GM19240 (cell line): ENCODE data around the gene RNF169.
"Not testable (repeated sequence)": the region's sequence is repeated elsewhere in the genome, so short reads cannot be mapped to it uniquely, and the experiment has no call there.

Experiments
- DNase-seq: peaks from one replicate; pipeline ENCODE4 v3.0.0; 2011; ENCODE audit warnings: low spot score; ENCODE audit not compliant: insufficient read length

Gene RNF169

DNA sequence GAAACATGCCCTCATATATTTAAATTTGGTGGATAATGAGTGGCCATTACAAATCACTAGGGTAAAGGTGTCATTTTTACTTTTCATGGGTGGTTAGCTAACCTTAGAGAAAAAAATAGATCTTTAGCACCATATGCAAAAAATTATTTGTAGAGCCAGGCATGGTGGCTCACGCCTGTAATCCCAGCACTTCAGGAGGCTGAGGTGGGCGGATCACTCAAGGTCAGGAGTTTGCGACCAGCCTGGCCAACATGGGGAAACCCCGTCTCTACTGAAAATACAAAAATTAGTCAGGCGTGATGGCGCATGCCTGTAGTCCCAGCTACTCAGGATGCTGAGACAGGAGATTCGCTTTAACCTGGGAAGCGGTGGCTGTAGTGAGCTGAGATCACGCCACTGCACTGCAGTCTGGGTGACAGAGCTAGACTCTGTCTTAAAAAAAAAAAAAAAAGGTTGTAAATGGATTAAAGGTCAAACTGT lies 19.6 kb downstream of the RNF169 start:
- DNase-seq = not testable (repeated sequence)

DNA sequence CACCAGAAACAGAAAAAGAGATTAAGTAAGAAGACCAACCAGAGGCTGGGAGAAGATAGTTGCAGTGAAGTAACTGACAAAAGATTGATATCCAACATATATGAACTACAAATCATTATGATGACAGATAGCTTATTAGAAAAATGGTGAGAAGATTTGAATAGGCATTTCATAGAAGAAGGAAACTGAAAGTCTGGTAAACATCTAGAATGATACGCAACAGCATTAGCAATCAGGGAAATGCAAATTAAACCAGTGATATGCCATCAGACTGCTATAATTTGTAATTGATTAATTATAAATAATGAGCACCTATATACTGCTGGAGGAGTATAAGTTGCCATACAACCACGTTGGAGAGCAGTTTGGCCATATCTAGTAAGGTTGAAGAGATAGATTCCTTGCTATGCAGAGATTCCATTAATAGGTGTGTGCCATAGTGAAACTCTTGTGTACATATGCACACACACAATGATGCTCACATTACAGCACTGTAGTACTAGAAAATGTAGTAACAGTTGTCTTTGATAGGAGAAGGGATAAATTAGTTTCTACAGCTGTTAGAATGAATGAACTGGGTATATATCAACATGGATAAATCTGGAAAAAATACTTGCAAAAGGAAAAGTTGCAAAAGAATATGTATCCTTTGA lies 20.5 kb downstream of the RNF169 start:
- DNase-seq = no peak

- DNase-seq = no peak
Observed at GRCh38 chr11:74770456-74770855, 21.8 kb downstream of the RNF169 start.

DNA sequence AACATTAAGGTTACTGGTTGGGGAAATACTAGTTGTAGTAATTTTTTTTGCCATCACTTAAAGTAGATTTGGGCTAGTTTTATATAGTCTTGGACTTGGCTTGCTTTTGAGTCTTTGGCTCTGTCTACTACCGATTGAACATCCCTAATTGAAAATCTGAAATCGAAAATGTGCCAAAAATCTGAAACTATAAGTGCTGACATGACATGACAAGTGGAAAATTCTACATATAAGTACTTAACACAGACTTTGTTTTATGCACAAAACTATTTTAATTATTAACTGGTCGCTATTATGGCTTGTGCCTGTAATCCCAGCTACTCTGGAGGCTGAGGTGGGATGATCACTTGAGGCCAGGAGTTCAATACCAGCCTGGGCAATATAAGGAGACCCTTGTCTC lies 22.5 kb downstream of the RNF169 start:
- no peak for DNase-seq

DNA sequence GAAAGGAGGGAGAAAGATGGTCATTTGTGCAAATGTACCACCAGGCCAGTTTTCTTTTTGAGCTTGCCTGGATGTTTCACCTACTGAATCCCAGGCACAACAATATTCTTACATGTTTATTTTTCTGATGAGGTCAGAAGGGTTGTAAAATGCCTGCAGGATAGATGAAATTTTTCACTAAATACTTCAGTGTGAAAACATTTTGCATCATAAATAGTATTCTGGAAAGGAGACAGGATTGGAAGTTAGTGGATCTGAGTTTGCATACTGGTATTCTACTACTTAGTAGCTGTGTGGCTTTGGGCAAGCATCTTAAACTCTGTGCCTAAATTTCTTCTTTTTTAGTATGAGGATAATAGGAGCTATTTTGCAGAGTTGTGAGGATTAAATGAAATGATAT lies 24.8 kb downstream of the RNF169 start:
- DNase-seq = no peak

DNA sequence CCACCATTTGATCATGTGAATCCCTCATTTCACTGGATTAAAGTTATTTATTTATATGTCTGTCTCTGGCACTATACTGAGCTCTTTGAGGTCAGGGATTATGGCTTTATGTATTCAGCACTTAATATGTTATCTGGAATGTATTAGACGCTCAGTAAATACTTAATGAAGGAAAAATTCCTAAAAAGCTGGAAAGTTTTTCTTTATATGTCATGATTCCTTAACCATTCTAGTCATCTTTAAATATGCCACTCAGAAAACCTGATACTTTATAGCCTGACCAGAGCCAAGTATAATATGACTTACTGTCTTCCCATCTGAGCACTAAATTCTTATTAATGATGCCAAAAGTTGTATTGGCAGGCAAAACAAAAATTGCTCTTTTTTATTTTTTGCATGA lies 27.1 kb downstream of the RNF169 start:
- DNase-seq = no peak

DNA sequence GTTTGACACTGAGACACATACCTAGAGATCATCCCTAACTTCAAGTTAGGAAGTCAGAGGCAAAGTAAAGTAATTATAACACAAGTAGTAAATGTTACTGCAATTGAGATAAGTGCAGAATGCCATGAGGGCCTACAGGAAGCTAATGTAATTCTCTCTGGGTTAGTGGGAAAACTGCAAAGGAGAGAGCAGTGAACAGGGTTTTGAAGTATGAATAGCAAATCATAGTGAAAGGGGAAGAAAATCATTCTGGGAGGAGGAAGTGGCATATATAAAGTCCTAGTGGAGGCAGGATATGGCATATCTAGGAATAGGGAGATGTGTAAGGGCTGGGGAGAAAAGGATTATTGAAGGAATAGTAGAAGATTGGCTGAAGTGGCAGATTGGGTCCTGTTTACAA lies 27.9 kb downstream of the RNF169 start:
- DNase-seq = no peak

GRCh38 chr11:74777038-74777437 lies 28.4 kb downstream of the RNF169 start:
- DNase-seq = no peak

GRCh38 chr11:74777877-74778276 lies 29.2 kb downstream of the RNF169 start:
- DNase-seq = no peak

- DNase-seq = no peak
Observed at GRCh38 chr11:74778581-74778980, 29.9 kb downstream of the RNF169 start.

DNA sequence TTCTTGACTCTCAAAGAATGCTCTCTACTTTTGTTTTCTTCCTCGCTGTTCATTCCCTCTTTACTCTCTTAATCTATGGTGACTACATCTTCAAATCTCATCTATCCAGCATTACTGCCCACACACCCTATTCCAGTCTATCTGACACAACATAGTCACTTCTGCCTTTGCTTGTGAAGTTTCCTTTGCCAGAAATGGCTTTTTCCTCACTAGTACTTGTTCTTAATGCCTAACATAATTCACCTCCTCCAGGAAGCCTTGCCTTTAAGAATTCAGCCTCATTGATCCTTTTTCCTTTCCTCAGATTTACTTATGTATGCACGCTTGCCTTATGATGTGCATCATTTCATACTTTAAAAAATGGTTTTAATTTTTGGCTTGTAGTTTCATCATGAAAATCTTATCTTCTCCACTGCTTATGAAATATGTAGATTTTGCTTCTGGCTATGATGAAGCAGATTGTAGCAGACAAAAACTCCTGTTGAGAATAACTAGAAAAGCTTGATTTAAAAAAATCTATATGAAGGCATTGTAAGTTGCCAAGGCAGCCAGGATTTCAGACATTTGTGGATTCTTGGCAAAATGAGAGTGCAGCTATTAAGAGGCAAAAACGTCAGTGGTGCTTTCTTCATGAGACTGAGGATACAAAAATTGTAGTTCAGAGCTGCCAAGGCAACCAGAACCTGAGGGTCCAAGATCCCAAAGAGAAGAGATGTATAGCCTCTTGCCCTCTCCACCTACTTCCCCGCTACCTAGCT lies 31.8 kb downstream of the RNF169 start:
- DNase-seq = no peak

DNA sequence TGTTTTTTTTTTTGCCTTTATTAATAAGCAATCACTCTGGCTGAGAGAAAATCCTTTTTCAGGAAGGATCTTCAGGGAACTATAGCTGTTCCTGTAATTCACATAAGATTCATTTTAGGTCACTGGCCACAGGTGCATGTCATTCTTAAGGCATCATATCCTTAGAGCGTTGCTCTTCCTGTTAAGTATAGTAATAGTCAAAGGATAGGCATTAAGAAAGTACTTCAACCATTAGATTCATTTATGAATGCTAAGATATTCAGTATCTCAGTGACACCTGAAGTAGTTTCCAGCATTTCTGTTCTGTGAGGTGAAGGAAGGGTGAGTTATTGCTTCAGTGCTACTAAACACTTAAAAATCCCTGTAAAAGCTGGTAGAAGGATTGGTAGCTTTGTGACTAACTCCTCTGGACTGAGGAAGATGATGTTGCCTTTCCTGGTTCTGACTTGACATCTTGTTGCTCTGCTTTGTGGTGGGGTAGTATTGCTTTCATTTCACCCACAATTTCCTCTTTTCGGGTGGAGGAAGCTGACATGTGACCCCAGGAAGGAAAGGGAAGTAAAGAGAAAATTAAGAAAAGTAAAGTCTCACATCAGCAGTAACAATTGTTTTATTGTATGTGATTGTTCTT lies 34.7 kb downstream of the RNF169 start:
- peak; percentile 48 for DNase-seq

- DNase-seq = no peak
Observed at GRCh38 chr11:74784234-74784633, 35.6 kb downstream of the RNF169 start.

DNA sequence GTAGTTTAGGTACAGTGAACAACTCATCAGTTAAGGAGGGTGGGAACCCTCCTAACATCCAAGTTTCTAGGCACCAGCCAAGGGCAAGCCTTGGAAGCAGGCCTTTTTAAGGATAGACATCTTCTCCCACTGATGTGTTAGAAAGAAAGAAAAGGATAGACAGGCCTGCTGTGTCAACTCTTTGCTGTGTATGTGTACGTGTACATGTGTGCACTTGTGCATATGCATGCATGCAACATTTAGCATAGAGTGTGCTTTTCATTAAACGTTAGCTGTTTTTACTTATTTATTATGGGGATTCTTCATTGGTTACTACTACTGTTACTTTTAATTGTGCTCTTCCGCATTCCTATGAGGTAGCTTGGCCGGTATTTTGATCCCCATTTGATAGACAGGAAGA lies 36.1 kb downstream of the RNF169 start:
- no peak for DNase-seq

DNA sequence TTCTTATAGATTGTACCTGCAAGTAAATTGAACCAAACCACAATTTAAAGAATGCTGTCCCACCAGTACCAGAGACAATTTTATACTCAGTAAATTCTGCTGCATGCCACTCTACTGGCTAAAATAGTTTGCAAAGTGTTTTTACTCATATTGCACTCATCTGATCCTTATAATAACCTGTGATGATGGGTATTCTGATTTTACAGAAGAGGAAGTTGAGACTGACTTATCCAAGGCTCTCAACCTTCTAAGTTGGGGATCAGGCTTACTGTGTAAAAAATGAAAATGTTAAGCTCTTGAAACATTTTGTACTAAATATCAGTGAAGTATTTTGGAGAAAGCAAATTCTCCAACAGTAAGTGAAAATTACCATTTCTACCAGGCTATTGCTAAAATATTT lies 37.9 kb downstream of the RNF169 start:
- no peak for DNase-seq

GRCh38 chr11:74791333-74792100 lies 42.9 kb downstream of the RNF169 start:
- DNase-seq = no peak

GRCh38 chr11:74806267-74806666 lies 57.6 kb downstream of the RNF169 start:
- DNase-seq = no peak

GRCh38 chr11:74809801-74810200 lies 61.2 kb downstream of the RNF169 start:
- DNase-seq = no peak

- DNase-seq = no peak
Observed at GRCh38 chr11:74815966-74816365, 67.3 kb downstream of the RNF169 start.

GRCh38 chr11:74816664-74817063 lies 68.0 kb downstream of the RNF169 start:
- no peak for DNase-seq

GRCh38 chr11:74818283-74818946 lies 69.8 kb downstream of the RNF169 start:
- DNase-seq = no peak
